ENCODE measurements around the gene GEMIN4.
"Not testable (repeated sequence)": the region's sequence is repeated elsewhere in the genome, so short reads cannot be mapped to it uniquely, and the experiment has no call there.

The GEMIN4 gene

DNA sequence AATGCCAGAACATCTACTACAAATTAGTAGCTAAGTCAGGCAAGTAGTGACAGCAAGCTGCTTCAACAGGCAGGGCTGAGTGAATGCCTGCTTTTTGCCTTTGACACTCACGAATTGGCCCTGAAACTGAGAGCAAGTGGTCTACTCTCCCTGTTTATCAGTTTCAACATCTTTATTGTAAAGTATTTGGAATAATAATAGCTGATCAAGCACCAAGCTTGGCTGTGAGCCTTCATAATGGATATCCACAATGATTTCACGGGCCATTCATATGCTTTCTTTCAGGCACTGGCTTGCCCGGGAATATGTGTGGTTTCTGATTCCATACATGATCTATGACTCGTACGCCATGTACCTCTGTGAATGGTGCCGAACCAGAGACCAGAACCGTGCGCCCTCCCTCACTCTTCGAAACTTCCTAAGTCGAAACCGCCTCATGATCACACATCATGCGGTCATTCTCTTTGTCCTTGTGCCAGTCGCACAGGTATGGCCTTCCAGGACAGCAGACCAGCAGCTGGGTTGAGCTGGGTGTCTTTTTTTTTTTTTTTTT is 14.4 kb downstream of the GEMIN4 start:
- no peak for DNase-seq

DNA sequence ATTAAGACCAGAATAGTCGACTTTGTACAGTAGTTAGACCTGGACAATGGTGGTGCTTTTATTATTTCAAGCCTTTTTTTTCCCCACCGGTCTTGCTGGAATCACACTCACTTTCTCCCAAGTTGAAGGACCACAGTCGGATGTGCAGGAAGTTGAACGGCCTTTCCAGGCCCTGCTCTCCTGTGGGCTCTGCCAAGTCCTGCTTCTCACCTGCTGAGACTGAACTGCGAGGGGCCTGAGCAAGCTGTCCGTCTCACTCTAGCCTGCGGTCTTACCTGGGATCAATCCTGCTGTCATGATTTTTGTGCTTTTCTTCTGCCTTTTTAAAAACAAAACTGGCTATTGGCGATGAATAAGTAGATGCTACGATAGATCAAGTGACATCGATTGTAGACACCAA is 18.3 kb downstream of the GEMIN4 start:
- no peak for DNase-seq

DNA sequence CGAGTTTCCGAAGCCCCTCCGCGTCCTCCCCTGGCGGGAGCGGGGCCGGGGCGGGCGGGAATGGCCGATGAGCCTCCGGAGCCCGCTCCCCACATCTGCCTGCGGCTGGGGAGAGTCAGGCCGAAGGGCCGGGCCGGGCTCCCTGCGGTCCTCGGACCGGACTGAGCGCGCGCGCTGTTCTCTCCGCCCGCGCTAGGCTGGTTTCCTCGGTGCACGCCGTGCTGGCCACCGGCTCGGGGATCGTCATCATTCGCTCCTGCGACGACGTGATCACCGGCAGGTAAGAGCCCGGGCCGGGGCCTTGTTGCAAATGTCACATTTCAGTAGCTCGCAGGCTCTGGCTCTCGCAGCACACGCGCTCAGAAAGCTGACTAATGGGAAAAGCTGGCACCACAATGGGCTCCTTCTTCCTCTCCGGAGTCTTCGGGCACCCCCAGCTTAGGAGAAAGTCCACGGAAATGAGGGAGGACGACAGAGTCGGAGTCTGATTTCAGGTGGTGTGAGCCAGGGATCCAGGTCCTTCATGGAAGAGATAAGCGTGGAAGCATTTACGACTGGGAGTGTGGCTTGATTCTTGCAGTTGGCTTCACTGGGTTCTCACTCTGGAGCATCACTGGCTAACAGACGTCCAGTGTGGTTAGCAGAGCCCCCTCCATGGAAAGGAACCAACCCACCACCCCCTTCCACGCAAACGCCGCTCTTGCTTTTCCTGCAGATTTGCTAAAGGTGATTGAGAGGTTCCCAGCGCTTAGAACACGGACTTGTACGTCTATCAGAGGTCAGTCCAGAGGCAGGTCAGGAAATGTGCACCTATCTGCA is 19.0 kb downstream of the GEMIN4 start:
- DNase-seq, result peak; percentile 43

DNA sequence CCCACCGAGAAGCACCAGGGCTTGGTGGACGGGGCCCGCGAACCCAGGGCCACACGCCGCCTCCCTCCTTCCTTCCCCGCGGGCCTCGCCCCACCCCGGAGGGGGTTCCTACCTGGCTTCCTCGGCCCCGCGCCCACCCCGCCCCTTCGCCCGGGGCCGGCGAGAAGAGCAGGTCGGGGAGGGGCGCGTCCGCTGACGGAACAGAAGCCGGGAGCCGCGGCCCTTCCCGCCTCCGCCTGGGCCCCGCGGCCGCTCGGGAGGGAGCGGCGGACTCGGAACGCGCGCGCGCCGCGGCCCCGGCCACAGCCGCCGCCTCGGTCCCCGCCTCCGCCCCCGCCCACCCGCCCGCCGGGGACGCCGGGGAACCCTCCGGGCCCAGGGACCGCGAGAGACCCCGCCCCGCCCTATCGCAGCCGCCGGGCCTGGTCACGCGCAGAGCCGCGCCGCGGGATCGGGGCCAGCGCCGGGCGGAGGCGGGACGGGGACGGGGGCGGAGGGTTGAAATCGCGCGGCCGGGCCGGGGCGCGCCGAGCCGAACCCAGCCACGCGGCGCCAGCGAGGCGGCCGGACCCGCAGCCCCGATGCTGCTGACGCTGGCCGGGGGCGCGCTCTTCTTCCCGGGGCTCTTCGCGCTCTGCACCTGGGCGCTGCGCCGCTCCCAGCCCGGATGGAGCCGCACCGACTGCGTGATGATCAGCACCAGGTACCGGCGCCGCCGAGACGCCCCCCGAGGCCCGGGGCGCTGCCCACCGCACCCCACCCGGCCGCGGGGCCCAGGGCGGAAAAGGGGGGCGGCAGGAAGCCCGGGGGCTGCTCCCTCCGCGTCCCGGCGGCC is 19.8 kb downstream of the GEMIN4 start, which contains the start of gene TLCD3A:
TSS of gene TLCD3A (plus strand) at position 530 of the 835 bp plus-strand sequence. CDS start at position 582, 52 bp downstream.
- DNase-seq, result peak; percentile 39

DNA sequence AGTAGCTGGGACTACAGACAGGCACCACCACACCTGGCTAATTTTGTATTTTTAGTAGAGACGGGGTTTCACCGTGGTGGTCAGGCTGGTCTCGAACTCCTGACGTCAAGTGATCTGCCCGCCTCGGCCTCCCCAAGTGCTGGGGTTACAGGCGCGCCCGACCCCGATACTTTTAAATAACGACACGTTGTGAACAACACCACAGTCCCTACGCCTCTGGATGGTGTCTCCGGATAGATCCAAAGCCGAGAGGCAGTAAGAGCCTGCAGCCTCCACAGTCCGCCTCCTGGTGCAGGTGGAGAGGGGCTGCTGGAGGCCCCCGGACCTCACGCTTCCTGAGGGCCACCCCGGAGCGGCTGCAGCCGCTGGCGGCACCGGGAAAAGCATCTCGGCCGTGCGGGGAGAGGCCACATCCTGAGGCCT is 20.4 kb downstream of the GEMIN4 start:
- no peak for DNase-seq

DNA sequence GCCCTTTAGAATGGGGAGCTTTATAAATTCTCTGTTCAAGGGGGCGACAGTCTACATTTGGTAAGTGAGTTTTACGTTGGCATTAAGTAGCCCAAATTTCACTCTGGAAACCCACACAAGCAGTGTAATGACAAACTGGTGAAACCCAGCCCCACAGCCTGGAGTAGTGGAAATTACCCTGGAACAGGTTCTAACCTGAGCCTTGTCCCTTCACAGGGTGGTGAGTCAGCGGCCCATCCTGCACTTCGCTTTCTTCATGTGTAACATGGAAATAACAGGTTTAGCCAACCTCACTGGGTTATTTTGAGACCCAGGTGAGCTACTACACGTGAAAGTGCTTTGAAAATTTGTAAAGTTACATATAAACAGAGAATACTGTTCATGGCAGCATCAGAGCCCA is 23.2 kb downstream of the GEMIN4 start:
- DNase-seq, result no peak

DNA sequence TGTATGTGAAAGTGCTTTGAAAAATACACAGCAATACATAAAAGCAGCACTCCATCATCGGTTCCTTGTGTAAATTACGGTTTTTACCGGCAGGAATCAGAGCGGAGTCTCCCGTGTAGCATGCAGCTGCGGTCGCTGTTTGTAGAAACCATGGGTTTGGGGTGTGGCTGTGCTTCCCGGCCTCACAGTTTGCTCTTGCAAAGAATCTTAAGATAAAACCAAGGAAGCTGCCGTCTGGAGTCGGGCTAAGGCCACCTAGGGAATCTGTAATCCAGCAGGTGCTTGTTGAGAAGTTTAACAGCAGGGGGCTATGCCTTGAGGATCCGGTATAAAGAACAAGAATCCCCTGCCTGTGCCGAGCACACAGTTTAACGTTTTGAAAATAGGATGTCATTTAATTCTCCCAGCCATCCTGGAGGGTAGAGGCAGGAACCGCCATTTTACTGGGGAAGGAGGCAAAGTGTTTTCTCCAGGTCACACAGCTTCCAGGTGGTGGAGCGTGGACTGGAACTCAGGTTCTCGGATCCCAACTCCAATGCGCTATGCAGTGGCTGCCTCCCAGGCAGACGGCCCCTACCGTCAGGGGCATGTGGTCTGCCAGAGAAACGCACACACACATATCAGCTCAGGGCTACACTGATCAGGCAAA is 25.7 kb downstream of the GEMIN4 start:
- DNase-seq, result no peak

DNA sequence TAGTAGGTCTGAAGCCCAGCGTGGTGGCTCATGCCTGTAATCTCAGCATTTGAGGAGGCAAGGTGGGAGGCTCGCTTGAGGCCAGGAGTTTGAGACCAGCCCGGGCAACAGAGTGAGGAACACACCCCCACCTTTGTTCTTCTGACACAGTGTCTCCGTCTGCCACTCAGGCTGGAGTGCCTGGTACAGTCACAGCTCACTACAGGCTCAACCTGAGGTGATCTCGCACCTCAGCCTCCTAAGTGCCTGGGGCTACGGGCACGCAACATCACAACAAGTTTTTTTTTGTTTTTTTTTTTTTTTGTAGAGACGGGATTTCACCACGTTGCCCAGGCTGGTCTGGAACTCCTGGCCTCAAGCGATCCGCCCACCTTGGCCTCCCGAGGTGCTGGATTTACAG is 26.3 kb downstream of the GEMIN4 start:
- no peak for DNase-seq

DNA sequence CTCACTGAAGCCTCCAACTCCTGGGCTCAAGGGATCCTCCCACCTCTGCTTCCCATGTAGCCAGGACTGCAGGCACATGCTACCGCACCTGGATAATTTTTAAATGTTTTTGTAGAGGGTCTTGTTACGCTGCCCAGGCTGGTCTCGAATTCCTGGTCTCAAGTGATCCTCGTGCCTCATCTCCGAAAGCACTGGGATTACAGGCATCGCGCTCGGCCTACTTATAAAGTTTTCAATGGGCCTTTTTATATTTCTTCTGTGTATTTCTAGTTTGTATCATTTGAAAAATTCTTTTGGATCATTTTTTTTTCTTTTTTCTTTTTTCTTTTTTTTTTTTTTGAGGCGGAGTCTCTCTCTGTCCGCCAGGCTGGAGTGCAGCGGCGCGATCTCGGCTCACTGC is 27.0 kb downstream of the GEMIN4 start:
- no peak for DNase-seq

DNA sequence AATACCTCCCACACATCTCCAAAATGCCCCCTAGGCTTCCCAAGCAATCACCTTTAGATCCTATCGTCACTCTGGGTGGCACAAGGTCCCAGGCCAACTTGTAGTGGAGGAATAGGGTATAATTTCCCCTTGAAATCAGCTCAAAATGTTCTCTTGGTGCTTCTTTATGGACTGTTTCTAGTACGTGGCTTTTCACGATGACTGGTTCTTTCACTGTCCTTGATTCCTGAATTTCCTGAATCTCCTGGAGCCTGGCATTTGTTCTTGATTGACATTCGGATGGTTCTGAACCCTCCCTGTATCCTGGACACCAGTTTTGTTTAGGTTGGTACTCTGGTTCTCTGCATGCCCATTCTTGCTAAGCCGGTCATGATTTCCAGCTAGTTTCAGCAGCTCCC is 30.5 kb downstream of the GEMIN4 start:
- no peak for DNase-seq

DNA sequence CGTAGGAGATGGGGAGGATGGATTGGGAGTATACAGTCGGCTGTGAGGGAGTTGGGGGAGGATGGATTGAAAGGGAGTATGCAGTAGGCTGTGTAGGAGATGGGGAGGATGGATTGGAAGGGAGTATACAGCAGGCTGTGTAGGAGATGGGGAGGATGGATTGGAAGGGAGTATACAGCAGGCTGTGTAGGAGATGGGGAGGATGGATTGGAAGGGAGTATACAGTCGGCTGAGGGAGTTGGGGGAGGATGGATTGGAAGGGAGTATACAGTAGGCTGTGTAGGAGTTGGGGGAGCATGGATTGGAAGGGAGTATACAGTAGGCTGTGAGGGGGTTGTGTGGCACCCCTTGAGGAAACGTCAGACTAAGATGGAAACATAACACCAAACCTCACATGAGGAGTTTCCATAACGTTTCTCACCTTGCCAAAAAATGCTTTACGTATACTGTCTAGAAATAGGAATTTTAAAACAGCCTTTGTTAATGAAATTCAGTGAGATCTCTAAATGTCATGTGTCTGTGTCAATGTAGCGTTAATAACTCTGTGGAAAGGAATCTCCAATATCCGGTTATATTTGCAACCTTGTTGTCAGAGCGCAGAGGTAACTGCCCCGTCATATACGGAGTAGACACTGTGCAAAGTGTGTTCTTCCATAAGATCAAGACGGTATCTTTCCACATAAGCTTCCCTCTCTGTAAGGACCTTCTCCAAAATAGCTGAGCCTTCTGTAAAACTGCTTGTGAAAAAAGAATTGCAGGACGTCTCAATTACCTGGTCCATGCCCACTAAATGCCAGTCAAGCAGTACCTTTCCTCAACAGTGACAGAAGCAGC is 31.1 kb downstream of the GEMIN4 start:
- no peak for DNase-seq

DNA sequence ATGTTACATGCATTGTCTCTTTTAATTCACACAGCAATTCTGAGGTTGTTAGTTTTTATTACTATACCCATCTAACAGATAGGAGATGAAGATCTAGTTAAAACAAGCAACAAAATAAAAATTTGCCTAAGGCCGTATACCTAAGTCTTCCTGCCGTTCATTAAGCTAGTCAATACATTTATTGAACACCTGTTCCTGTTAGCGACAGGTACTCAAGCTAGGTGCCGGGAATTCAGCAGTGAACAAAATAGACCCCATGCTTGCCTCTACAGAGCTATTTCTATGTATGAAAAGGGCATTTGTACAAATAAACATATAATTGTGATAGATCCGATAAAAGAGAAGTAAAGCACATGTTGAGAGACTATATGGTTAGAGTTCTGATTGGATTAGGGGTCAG is 34.0 kb downstream of the GEMIN4 start:
- no peak for DNase-seq

DNA sequence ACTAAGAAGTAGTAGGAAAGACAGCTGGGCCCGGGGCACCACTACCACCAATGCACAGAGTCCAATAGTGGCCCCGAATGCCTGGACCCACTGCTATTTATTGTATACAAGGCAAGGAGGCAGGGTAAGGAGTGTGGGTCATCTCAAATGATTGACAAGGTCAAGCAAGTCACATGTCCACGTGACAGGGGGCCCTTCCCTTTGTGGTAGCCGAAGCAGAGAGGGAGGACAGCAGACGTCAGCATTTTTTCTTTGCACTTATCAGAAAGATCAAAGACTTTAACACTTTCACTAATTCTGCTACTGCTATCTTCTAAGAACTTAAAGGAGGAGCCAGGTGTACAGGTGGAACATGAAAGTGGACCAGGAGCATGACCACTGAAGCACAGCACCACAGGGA is 43.9 kb downstream of the GEMIN4 start:
- DNase-seq, result no peak

DNA sequence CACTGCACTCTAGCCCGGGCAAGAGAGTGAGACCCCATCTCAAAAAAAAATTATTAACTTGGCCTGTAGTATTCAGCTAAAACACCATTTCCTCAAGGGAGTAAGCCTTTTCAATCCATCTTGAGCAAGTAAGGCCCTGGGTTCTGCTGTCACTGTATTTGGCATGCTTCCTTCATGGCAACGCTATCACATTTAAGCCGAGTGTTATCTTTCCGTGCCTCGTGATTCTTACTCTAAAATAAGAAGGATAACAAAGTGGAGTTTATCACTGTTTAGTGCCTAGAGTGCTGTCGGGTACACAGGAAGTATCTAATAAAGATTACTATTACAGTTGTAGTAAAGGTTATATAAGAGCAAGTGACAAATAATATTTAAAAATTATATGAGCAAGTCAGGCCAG is 46.2 kb downstream of the GEMIN4 start:
- DNase-seq, result no peak

DNA sequence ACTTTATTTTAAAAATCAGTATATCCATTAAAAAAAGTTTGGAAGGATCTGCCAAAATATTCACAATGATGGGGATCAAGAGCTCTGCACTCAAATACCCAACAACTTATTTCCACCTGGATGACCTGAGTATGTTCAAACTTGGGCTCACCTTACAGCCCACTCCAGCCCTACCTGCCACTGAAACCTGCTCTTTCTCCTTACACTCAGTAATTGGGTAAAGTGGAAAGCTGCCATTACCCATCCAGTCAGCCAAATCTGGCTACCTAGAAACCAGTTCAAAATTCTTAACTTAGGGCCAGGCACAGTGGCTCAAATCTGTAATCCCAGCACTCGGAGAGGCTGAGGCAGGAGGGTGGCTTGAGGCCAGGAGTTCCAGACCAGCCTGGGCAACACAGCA is 47.1 kb downstream of the GEMIN4 start:
- no peak for DNase-seq

DNA sequence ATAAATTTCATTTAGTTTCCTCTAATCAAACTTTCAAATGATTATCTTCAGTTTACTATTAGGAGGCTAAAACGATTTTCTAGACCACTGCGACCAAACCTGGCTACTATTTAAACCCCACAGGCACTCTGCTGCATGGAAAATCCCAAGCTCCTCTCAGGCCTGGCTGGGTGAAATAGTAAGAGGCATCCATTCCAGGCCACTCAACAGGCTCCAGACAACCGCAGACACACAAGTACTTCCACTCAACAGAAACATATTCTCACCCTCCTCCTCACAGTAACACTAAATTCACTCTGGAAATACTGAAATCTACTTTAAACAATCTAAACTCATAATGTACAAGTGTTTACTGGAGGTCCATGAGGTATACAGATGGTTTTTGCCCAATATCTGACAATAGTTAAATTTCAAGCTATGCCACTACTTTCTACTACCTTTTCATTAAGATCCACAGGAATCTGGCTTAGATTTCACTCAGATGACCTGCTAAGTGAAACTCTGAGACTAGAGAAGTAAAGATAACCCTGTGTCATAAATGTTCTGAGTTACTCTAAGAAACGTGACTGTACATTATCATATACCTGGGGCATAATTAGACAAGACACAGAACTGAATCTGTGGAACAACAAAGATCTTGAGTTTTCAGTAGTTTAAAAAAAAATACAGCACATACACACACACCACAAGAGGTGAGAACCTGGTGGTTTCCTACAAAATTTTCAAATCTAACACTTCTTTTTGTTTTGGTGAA is 47.8 kb downstream of the GEMIN4 start:
- DNase-seq, result no peak

DNA sequence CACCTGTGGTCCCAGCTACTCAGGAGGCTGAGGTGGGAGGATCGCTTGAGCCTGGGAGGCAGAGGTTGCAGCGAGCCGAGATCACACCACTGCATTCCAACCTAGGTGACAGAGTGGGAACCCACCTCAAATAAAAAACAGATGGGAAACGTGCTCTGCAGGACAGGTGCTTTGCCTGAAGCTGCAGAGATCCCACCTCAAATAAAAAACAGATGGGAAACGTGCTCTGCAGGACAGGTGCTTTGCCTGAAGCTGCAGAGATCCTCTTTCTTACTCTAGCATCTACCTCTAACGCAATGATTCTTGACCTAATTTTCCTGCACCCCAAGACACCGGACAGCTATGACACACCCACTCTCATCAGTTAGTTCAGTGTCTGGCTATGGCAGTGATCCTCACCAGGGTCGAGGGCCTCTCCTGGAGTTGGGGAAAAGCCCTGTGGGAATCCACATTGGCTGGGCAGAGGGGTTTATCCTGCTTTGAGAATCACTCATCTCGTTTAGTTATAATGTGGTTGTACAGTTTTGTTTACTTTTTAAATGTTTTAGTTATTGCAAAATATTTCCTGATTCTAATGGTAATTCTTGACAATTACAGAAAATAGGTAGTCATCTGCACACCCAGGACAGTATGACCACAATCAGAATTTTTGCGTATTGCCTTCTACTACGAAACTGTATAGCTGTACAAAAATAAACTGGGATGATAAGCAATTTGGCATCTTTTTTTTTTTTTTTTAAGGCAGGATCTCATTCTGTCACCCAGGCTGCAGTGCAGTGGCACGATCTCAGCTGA is 48.8 kb downstream of the GEMIN4 start:
- no peak for DNase-seq

DNA sequence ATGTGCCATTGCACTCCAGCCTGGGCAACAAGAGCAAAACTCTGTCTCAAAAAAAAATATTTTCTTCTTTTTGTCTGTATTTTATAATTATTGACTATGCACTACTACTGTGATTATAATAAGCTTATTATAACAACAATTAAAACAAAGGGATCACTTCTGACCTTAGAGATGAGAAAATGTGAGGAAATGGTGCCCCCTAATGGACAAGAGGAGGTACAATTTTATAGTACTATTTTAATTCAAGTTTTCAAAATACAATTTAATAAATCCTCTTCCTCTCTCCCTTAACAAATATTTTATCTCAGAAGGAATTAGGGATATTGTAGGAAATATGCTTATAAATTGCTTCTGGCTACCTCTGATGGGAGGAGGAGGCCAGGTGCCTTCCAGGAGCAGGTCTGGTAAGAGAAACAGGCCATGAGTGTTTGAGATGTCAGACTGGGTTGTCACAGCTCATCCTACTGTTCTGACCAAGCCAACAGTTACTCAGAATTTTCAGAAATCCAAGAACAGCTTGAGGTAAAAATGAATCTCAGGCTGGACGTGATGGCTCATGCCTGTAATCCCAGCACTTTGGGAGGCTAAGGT is 51.5 kb downstream of the GEMIN4 start:
- peak; percentile 11 for DNase-seq

DNA sequence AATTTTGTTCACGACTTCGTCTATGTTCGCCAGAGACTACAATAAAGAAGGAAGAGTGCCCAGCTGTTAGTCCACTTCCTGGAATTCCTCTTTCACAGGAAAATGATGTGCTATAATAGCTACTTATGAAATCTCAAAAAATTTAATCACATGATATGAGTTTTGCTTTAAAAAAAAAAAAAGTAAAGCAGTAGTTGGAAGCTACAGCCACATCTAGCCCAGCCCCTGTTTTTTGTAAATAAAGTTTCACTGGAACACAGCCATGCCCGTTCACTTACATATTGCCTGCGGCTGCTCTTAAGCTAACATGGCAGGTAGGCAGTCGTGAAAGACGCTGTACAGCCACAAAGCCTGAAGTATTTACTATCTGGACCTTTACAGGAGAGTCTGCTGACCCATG is 52.7 kb downstream of the GEMIN4 start:
- no peak for DNase-seq

DNA sequence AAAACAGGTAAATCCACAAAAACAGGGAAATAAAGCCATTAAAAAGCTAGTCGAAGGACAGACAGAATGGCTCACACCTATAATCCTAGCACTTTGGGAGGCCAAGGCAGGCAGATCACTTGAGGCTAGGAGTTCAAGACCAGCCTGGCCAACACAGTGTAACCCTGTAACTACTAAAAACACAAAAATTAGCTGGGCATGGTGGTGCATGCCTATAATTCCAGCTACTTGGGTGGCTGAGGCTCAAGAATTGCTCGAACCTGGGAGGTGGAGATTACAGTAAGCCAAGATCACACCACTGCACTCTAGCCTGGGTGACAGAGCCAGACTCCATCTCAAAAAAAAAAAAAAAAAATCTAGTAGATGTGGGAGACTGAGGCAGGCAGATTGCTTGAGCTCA is 54.0 kb downstream of the GEMIN4 start:
- not testable (repeated sequence) for DNase-seq
